Frontal cortex (tissue), 4 donors: ENCODE measurements around the gene GOLGA8B. TPM values are rescaled to one million over a fixed set of nuclear protein-coding genes. Genes with fewer than 3 reads are reported as not detected.
"Not testable (repeated sequence)": the region's sequence is repeated elsewhere in the genome, so short reads cannot be mapped to it uniquely, and the experiment has no call there.

Source experiments
- DNase-seq, 2 donors: peaks; one replicate each; pipeline ENCODE4 v3.0.0; 2012; ENCODE audit warnings: low spot score in 2 of 2
- FAIRE-seq: peaks from 2 replicates; lab custom pipeline; 2012; peaks lifted over from hg19 to GRCh38; lab: Jason Lieb, UNC
- small RNA-seq: library from RNA; depleted of rRNA; stranded (forward); fragments of <200 nt; gene quantifications from one replicate; pipeline ENCODE3, GENCODE V24; 2014
- total RNA-seq: library from RNA; depleted of rRNA; stranded (reverse); fragments of >200 nt; gene quantifications from one replicate; pipeline ENCODE4 v1.2.3, GENCODE V29; 2014
- donor health status: control.
- donor health status: control.
- donor health status: control.

The GOLGA8B gene
- total RNA-seq, 1 donor from 2014 or later = 28.9 TPM

GRCh38 chr15:34569670-34570396 is 13.6 kb downstream of the GOLGA8B start:
- DNase-seq, FAIRE-seq: not testable (repeated sequence)

GRCh38 chr15:34567174-34567573 is 16.3 kb downstream of the GOLGA8B start:
- DNase-seq, FAIRE-seq: not testable (repeated sequence)

- not testable (repeated sequence) for FAIRE-seq
Observed at GRCh38 chr15:34564711-34565110, 18.7 kb downstream of the GOLGA8B start.

GRCh38 chr15:34560814-34561213 is 22.6 kb downstream of the GOLGA8B start:
- FAIRE-seq, DNase-seq: not testable (repeated sequence)

More at GRCh38 chr15:34564711-34565110, 18.7 kb downstream of the GOLGA8B start:
- not testable (repeated sequence) for DNase-seq

GRCh38 chr15:34559764-34560163 is 23.7 kb downstream of the GOLGA8B start:
- FAIRE-seq, DNase-seq: not testable (repeated sequence)

GRCh38 chr15:34555162-34555561 is 28.3 kb downstream of the GOLGA8B start:
- FAIRE-seq, DNase-seq: not testable (repeated sequence)

- not testable (repeated sequence) for DNase-seq, FAIRE-seq
Observed at GRCh38 chr15:34554716-34555115, 28.7 kb downstream of the GOLGA8B start.

GRCh38 chr15:34554126-34554525 is 29.3 kb downstream of the GOLGA8B start:
- FAIRE-seq, DNase-seq: not testable (repeated sequence)

- not testable (repeated sequence) for FAIRE-seq, DNase-seq
Observed at GRCh38 chr15:34550129-34550528, 33.3 kb downstream of the GOLGA8B start.

- FAIRE-seq = not testable (repeated sequence)
Observed at GRCh38 chr15:34549381-34549809, 34.1 kb downstream of the GOLGA8B start.

GRCh38 chr15:34543860-34544649 is 39.4 kb downstream of the GOLGA8B start:
- DNase-seq, FAIRE-seq: not testable (repeated sequence)

More at GRCh38 chr15:34549381-34549809, 34.1 kb downstream of the GOLGA8B start:
- not testable (repeated sequence) for DNase-seq

- not testable (repeated sequence) for DNase-seq, FAIRE-seq
Observed at GRCh38 chr15:34535857-34536256, 47.6 kb downstream of the GOLGA8B start.

Small RNAs within 50 kb of the gene (small RNA-seq; reads per million reads assigned to genes)
- not detected for gene RF00425

Other genes starting within 250 kb of the GOLGA8B start
- gene SLC12A6, start 245.9 kb downstream of the GOLGA8B start, total RNA-seq = 26.5 TPM
- 81.9 TPM for gene NOP10, start 240.5 kb downstream of the GOLGA8B start, total RNA-seq
- gene NUTM1, start 240.3 kb downstream of the GOLGA8B start, total RNA-seq = under 0.01 TPM
- gene LPCAT4, start 216.5 kb downstream of the GOLGA8B start, total RNA-seq = 10.6 TPM
- gene GOLGA8A, start 145.8 kb downstream of the GOLGA8B start, total RNA-seq = 23.6 TPM
- 6.5 TPM for gene GJD2, start 171.3 kb upstream of the GOLGA8B start, total RNA-seq
- 0.41 TPM for gene ACTC1, start 211.9 kb upstream of the GOLGA8B start, total RNA-seq